ENCODE measurements around the gene ADGRF3.
"Not testable (repeated sequence)": the region's sequence is repeated elsewhere in the genome, so short reads cannot be mapped to it uniquely, and the experiment has no call there.

The ADGRF3 gene

DNA sequence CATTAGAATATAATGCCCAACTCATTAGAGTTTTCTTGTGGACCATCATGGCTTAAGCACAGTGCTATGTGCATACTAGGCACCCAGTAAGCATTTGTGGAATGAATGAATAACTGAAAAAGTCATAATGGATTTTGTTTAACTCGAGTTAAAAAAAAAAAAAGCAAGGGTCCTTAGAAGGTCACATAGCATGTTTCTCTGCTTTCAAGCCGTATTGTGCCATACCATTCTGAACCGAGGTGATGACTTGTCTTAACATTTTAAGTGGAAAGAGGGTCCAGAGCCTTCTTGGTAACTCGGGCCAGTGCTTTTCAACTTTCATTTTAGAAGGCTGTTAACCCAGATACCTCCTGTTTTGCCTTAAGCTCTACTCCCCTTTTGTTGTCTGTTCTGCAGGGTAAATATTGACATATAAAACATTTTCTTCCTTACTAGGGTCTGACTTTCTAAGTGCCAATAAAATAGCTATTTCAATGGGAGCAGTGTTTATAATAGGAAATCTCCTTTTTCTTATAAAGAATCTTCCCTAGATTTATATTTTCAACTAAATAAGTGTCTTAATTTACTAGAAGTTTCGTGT lies 787 bp upstream of the ADGRF3 start:
- peak; percentile 27 for DNase-seq

DNA sequence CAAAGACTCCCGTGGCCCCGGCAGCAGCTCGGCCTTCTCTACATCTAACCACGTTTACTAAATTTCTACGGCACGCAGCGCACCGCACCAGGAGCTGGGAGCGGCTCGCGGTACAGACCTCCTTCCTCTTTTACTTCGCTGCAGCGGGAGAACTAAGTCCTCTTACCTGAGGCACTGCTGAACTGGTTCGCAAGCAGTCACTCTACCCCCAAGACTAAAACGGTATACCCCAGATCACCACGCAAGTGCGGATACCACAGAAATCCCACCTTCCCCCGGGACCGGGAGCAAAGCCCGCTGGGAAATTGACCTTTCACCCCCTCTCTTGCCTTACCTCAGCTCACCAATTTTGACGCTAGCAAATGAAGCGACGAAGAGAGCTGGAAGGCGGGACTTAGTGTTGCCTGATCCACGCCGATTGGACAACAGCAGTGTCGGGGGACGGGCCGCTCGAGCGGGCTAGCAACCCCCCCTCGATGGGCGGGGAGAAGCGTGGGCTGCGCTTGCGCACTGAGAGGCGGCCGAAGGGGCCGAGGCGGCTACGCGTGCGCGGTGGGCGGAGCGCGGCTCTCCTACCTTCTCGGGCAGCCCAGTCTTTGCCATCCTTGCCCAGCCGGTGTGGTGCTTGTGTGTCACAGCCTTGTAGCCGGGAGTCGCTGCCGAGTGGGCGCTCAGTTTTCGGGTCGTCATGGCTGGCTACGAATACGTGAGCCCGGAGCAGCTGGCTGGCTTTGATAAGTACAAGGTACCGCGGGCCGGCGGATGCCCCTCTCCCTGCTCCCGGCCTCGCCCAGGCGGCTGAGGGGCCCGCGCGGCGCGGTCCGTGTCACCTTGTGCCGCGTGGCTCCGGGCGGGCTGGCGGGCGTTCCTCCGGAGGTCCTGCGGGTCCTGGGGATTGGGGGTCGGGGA lies 790 bp downstream of the ADGRF3 start, which contains the start of gene SELENOI:
Gene SELENOI (plus strand): TSS at position 599 of the 909 bp plus-strand sequence. CDS start 90 bp downstream, at position 689.
- DNase-seq = peak; percentile 99

DNA sequence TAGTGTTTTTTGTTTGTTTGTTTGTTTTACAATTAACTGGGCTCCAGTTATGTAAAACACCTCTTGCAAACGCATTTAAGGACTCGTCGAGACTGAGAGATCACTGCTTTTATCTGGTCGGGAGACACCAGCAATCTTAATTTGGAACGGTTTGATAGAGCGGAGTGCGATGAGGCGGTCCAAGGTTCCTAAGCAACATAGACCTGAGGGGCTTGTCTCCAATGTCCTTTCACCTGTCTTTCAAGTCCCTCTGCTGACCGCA lies 1.4 kb downstream of the ADGRF3 start:
- no peak for DNase-seq

DNA sequence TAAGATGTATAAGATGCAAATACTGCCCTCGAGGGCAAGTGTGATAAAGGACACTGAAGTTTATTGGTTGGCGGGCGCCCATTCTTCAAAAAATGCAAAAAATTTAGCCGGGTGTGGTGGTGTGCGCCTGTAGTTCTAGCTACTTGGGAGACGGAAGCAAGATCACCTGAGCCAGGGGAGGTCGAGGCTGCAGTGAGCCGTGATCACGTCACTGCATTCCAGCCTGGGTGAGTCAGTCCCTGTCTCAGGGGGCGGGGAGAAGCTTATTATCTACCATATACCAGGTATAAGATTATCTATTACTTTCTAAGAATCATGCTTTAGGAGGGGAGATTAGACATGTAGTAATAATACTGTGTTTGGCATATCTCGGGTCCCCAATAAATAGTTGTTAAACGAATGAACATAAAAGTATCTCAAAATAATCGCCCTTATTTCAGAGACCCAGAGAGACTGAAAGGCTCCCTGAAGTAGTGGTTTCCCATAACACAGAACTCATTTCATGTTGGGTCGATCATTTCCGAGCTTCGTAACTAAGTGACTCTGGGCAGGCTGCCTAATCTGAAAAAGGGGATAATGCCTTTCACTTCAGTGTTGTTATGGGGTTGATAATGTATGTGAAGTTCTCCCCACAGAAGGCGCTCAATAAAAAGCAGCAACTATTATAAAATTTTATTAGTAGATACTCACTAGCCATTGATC lies 1.9 kb downstream of the ADGRF3 start:
- DNase-seq = no peak

DNA sequence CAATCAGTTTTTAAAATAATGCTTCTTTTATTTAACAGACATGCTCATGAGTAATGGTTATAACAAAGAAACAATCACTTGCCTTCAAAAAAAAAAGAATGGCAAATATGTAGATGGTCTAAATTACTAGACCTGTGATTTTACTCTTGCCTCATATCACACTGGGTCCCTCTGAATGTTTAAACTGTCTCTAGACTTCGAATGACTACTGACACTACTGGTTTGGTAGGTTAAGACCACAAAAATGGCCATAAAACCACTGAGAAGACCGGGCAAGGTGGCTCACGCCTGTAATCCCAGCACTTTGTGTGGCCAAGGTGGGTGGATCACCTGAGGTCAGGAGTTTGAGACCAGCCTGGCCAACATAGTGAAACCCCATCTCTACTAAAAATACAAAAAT lies 5.8 kb downstream of the ADGRF3 start:
- DNase-seq = no peak

DNA sequence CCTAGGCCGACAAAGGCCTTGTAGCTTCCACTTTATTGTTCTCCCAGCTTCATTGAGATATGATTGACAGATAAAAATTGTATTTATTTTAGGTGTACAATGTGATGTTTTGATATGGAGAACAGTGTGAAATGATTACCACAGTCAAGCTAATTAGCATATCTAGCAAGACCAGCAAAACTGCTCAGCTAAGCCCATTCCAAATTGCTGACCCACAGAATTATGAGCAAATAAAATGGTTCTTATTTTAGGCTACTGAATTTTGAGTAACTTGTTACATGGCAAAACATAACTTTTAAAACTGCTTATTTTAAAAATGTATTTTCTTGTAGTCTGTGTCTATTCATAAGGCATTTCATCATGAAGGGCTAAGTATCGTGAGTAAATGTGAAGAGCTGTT lies 9.3 kb downstream of the ADGRF3 start:
- no peak for DNase-seq

DNA sequence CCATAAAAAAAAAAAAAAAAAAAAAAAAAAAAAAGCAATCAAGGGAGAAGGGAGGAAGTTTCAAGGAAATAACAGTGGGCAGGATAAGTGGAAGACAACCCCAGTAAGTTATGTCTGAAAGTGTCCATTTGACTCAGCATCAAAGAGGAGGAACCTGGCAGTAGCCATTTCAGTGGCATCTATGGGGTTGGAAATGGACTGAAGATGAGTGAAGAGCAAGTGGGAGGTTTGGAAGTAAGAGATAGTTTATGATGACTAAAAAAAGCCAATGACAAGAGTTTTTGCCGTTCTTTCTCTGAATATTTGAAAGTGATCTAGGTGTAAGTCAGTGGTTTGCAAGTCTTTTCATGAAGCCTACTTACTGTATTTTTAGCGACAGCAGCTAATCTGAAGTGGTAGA lies 9.9 kb downstream of the ADGRF3 start:
- no peak for DNase-seq

DNA sequence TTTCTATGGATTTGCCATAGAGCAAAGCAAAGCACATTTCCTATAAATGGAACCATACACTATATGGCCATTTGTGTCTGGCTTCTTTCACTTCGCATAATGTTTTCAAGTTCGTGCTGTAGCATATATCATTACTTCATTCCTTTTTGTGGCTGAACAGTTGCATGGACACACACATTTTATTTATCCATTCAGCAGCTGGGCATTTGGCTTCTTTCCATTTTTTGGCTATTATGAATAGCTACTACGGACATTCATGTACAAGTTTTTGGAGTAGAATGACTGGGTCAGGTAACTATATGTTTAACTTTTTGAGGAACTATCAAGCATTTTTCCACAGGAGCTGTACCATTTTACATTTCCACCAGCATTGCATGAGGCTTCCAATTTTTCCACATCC lies 11.4 kb downstream of the ADGRF3 start:
- no peak for DNase-seq

DNA sequence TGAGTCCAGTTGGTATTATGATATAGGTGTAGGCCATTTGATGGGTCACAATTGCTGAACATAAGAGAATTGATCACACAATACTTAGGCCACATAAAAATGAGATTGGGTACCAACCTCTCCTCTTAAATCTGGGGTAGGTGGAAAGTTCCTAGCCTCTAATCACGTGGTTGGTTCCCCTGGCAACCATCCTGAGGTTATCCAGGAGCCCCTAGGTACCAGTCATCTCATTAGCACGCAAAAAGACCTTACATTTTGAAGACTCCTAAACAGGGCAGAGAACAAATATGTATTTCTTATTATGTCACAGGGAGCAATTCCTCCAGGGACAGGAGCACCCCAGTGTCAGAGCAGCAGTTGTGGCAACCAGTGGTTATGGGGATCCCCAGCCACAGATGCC lies 13.3 kb downstream of the ADGRF3 start:
- DNase-seq = no peak

DNA sequence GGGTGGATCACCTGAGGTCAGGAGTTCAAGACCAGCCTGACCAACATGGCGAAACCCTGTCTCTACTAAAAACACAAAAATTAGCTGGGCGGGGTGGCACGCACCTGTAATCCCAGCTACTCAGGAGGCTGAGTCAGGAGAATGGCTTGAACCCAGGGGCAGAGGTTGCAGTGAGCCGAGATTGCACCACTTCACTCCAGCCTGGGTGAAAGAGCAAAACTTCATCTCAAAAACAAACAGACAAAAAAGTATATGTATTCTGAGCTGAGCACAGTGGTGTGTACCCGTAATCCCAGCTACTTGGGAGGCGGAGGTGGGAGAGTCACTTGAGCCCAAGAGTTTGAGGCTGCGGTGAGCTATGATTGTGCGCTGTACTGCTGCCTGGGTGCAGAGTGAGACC lies 15.3 kb downstream of the ADGRF3 start:
- DNase-seq = not testable (repeated sequence)

DNA sequence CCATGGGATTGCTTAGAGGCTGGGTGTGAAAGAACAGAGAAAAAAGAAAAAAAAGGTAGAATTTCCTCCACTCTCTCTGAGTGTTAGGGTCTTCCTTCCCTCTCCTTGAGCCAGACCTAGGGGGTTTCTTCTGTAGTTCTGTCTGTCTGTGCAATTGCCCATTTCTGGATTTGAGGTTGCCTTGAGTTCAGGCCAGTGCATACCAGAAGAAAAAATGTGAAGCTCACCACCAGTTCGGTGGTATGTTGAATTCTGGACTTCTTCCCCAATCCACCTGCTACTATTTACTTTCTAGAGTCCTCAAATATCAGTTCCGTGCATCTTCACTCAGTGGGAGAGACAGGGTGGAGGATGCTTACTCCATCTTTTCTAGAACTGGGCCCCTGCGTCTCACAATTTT lies 16.0 kb downstream of the ADGRF3 start:
- DNase-seq = peak; percentile 46

DNA sequence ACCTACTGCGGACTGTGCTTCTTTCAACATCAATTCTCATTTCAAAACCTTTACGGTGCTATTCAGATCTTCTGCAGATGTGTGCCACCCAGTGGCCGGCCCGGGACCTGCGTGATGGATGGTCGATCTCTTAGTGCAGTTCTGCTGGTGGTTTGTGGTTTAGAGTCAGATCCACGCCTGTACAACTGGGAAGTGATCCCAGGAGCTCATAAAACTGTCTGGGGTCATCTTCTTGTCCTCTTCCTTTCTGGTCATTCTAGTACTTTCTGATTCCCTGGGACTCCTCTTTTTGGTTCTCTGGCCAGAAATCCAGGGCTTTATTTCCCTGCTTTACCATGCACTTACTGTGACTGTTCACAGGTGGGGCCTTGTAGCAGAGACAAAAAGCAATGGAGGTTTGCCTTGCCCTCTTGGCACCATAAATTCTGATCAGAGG lies 16.5 kb downstream of the ADGRF3 start:
- peak; percentile 72 for DNase-seq

DNA sequence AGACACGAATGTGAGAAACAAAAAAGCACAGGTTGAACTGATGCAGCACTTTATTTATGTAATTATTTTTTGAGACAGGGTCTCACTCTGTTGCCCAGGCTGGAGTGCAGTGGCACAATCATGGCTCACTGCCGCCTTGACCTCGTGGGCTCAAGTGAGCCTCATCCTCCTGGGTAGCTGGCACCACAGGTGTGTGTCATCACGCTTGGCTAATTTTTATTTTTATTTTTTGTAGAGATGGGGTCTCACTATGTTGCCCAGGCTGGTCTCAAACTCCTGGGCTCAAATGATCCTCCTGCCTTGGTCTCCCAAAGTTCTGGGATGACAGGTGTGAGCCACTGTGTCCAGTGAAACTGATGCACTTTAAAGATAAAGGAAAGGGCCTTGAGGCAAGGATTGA lies 17.5 kb downstream of the ADGRF3 start:
- not testable (repeated sequence) for DNase-seq

DNA sequence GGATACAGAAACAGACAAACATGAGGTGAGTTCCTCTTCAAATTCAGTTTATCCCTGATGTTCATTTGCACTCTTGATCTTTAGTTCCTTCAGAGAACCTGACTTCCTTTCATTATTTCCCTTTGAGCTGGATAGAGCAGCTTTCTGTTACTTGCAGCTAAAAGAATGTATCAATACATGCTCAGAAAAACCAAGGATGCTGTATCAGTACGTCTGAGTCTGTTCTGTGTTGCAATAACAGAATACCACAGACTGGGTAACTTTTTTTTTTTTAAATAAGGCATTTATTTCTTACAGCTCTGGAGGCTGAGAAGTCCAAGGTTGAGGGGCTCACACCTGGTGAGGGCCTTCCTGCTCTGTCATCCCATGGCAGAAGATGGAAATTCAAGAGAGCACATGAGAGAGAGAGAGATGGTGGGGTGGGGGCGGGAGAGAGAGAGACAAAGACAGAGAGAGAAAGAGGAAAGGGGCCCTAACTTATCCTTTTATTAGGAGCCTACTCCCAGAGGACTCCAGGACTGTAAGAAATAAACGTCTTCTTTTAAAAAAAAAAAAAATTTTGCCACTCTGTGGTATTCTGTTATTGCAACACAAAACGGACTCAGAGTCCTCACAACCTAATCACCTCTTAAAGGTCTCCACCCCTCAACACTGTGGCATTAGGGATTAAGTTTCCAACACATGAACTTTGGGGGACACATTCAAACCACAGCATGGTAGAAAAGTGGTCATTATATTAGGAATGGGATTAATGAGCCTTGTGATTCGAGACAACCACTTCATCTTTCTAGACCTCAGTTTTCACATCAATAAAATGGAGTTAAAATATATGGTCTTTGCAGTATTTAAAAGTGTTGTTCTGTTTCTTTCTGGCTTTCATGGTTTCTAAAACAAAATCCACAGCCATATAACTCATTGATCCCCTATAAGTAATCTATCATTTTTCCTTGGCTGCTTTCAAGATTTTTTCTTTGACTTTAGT lies 19.0 kb downstream of the ADGRF3 start:
- DNase-seq = no peak

DNA sequence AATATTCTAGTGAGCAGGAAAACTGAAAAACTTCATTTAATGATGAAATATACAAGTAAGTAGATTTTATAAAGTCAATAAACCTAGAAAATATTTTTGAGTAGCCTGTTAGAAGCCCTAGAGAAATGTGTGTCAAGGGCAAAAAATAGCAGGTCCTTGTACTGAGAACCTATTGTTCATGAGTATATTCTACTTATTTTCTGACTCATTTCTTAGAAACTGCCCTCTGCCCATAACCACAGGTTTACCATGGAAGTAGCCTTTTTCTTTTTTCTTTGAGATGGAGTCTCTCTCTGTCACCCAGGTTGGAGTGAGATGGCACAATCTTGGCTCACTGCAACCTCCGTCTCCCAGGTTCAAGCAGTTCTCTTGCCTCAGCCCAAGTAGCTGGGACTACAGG lies 20.1 kb downstream of the ADGRF3 start:
- no peak for DNase-seq

DNA sequence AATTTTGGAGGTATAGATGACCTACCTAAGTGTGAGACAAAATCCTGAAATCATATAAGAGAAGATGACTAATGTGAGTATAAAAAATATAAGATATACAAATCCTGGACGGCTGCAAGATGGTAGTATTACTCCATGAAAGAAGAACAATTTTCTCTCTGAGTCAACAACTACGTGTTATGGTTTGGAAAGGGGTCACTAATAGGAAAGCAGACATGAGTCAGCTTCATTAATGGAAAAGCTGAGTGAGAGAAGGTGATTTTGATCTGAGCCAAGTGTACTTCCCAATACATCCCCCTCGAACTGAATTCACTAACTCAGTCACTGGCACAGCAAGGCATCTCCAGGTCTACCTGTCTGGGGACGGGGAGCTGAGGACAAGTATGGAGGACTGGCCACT lies 20.7 kb downstream of the ADGRF3 start:
- DNase-seq = no peak

DNA sequence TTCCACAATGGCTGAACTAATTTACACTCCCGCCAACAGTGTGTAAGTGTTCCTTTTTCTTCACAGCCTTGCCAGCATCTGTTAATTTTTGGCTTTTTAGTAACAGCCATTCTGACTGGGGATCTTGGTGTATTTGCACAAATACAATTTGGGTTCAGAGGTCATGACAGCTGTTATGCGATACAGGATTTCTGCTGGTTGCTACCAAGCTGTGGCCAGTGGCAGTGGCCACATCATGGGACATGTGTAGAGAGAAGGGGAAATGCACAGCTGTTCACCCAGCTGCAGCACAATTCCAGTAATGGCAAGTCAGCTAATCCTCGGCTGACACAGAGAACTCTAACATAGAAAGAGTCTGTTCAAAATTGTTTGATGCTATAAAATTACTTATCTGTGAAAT lies 21.7 kb downstream of the ADGRF3 start:
- DNase-seq = no peak

DNA sequence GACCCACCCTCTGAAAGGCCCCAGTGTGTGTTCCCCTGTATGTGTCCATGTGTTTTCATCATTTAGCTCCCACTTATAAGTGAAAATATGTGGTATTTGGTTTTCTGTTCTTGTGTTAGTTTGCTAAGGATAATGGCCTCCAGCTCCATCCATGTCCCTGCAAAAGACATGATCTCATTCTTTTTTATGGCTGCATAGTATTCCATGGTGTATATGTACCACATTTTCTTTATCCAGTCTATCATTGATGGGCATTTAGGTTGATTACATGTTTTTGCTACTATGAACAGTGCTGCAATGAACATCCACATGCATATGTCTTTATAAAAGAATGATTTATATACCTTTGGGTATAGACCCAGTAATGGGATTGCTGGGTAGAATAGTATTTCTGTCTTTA lies 22.1 kb downstream of the ADGRF3 start:
- not testable (repeated sequence) for DNase-seq

DNA sequence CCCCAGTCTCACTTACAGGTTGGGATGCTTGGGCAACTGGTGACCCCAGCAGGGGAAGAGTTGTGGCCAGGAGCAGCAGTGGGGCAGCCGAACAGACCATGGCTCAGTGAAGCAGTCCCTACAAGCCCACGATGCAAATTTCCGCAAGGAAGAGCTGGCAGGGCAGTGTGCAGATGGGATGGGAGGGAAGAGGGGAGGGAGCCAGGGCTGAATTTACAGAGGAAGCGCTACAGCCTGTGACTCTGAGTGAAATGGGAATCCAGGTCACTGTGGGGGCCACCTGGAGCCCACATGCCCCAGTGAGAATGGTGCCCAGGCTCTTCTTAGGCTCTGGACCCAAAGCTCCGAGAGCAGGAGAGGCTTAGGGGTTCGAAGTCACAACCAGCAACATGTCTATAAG lies 27.6 kb downstream of the ADGRF3 start:
- no peak for DNase-seq

DNA sequence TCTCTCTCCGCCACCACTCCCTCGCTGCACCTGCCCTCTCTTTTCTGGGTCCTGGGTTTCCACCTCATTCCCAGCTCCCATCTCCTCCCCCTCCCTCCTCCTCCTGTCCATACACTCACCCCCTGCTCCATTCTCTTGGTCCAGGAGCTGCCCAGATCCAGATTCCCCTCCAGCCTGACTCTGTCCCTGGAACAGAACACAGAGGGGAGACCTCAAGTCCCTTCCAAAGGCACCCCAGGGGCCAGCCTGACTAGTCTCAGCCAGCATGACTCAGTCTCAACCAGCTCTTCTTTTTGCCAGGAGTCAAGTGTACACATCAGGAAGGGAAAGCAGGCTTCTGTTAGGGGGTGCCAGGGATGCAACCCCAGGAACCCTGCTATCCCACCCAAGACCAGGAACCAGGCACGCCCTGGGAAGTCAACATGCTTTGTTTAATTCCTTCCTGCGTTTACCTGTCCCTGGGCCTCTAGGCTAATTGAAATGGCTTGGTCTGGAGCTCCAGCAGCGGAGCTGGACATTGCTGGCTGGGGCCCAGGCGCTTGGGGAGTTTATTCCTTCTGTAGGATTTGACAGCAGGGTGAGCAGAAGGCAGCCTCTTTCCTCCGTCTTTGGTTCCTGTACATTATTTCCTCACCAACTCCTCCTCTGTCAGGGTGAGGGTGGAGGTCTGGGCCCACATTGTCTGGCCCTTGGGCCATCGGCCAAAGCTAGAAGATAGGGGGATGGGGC lies 29.0 kb downstream of the ADGRF3 start:
- no peak for DNase-seq

DNA sequence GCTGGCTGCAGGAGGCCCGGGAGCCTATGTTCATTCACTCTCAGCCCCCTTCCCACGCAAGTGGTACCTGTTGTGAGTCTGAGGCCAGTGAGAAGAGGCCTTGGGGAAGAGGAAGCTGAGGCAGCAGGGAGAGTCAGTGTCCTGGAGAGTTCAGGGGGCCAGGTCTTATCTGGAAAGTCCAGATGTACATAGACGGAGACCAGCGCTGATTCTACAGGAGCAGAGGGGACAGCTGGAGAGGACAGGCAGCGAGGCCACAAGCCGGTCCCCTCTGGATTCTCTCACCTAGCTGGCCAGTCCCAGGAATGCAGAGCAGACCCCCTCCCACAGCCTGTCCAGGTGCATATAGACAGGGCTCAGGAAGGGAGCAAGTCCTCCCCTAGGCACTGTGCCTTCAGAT lies 29.7 kb downstream of the ADGRF3 start:
- DNase-seq = no peak

DNA sequence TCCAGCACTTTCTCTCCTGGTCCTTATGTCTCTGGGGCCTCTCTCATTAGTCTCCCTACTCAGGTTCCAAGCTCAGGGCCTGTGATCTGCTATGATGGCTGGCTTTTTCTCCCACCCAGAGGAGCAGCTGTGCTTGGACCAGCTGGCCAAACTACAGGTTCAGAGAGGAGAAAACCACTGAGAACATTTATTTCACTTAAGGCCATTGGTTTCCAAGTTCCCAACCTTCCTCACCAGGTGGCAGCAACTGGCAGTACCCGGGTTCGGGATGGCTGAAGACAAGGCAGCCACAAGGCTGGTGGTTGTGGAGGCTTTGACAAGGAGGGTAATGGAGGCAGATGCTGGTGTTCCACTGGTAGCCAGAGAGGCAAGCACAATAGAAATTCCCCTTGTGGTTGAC lies 30.5 kb downstream of the ADGRF3 start:
- DNase-seq = no peak

Data from fibroblast of skin of scalp (primary cell).